KBM-7 (cell line): Measurements from ENCODE around the gene ADCY2.

Source experiments
- DNase-seq: peaks from one replicate; pipeline ENCODE4 v3.0.0-alpha.2; 2015
- in situ Hi-C: fragments of 300-500 bp; cut with MboI; formaldehyde crosslinking; loops from 2 replicates; pipeline ENCODE4 v1.14.3; 2020; ENCODE audit warnings: low sequenced_read_pairs, low pct_unique_long_range_greater_than_20kb, mixed read lengths

The ADCY2 gene

DNA sequence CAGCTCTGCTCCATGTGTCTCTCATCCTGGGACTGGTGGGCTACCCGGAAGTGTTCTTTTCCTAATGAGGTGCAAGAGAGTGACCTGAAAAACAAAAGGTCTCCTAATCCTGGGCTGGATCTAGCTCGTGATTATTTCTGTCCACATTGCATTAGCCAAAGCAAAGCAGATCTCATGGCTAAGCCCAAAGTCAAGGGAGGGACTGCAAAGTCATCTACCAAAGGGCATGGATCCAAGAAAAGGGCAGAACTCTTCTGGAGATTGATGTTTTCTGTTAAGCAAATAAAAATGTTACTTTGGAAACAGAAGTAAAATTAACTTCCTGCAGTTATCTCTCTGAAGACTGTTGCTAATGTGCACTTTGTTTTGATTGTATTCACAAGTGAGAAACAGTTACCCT is 229.8 kb downstream of the ADCY2 start:
- DNase-seq, result no peak
- in situ Hi-C loops, result no loop called here

DNA sequence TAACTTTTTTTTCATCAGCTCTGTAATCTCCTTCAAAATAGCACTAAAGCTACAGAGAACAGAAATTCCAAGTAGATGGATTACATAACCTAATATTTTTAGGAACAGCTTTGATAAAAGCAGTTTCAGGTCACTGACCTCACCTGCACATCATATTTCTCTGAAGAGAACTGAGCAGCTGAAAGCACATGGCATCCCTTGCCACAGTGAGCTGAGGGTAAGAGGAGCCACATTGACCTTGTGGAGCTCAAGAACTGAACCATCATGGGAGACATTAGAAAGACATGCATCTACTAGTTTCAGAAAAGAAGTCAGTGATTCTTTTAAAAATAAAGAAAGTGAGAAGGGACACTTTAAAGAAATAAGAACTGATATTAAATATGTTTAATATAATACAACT is 232.3 kb downstream of the ADCY2 start:
- no peak for DNase-seq
- in situ Hi-C loops, result no loop called here

DNA sequence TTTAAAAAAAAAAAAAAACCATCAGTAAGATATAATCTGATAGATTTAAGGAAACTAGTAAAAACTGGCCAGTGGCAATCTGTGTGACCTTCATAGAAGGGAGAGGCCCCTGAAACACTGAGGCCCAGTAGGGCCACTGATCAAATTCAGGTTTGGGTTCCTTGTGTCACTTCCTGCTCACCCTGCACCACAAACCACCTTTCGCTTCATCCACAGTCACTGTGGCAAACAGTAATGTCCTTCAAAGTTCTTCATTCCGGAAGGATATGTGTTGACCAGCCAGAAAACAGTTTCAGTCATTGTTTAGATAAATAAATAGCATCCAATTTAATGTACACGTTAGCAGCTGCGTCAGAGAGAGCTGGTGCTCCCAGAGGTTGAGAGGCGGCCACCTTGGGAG is 232.9 kb downstream of the ADCY2 start:
- no peak for DNase-seq
- in situ Hi-C loops, result no loop called here

DNA sequence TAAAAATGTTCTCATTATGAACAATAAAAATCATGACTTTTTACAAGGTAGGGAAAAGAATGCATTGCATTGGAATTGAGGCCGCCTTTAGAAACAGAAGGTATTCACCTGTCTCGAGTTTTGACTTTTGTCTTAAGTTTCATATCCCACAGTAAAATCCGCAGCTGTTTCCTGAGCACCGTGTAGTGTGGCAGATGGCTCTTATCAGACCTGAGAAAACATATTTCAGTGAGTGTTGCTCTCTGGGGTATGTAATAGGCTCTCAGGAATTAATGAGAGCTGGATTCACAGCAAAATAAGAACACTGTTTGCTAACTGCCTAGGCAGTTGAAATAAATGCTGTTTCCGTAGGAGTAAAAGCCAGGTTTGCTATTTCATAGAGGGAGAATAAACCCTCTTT is 233.6 kb downstream of the ADCY2 start:
- no peak for DNase-seq
- in situ Hi-C loops, result no loop called here

DNA sequence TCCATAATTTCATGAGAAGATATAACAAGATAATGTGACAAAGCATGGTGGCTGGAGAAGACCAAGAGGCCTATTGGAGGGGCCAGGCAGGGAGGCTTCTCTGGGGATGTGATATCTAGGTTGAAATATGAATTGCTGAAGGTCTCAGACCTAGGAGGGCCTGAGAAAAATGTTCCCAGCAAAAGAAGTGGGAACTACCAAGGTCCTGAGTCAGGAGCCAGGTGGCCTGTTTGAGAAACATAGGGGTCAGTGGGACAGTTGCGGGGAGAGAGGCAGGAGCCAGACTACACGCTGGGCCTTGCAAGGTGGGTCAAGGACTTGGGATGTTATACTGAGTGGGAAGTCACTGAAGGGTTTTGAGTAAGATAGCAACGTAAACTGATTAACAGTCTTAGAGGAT is 238.9 kb downstream of the ADCY2 start:
- in situ Hi-C loops, result no loop called here
- DNase-seq, result no peak

DNA sequence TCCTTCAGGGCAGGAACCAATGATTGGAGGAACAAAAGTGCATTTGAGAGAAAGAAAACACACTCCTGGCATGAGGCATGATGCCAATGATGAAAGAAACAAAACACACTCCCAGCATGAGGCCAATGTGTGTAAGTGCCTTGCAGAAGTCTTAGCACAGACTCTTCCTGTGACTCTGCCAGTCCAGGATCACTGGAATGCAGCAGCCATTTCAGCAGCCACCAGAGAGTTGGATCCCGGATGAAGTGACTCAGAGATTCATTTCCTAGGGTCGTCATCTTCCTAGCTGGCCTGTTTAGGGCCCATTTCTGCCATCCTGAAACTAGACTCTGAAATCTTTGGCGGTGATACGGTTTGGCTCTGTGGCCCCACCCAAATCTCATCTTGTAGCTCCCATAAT is 242.5 kb downstream of the ADCY2 start:
- in situ Hi-C loops, result no loop called here
- DNase-seq, result no peak

DNA sequence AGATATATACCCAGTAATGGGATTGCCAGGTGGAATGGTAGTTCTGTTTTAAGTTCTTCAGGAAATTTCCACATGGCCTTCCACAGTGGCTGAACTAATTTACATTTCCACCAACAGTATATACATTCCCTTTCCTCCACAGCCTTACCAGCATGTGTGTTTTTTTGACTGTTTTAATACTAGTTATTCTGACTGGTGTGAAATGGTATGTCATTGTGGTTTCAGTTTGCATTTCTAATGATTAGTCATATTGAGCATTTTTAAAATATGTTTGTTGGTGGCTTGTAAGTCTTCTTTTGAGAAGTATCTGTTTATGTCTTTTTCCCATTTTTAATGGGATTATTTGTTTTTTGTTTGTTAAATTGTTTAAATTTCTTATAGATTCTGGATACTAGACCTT is 246.1 kb downstream of the ADCY2 start:
- DNase-seq, result no peak
- in situ Hi-C loops, result no loop called here

DNA sequence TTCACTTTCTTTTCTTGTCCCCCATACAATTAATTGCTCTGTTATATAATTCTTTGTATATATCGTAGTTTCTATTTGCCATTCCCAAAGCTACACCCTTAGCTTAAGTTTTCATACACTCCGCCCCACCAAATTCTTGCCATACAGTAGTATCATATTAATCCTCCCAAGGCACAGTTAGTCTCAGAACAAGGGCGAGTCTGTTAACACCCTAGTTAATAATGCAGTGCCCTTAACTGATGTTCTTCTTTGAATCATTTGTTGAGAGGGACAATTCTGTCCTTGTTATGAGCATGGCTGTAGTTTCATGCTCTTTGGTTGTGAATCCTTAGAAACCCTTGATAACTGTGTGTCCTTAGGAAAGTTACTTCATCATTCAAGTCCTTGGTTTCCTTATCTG is 248.8 kb downstream of the ADCY2 start:
- in situ Hi-C loops, result no loop called here
- DNase-seq, result no peak

DNA sequence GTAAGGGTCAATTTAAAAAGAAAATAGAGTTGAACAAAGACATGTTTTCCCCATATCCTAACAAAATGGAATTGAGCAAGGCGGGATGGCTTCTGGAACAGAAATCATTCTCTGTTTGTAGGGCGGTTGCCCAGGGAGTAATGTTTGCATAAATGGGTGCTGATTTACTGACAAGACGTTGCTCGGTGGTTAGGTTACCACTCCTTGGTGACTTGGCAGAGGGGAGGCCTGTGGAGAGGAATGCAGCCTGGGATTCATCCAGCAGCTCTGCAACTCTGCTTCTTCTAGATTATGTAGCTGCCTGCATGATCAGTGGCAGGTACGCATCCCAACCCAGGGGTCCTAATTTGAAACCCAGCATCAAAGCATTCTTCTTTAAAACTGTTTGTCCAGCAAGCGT is 254.8 kb downstream of the ADCY2 start:
- in situ Hi-C loops, result no loop called here
- DNase-seq, result no peak

DNA sequence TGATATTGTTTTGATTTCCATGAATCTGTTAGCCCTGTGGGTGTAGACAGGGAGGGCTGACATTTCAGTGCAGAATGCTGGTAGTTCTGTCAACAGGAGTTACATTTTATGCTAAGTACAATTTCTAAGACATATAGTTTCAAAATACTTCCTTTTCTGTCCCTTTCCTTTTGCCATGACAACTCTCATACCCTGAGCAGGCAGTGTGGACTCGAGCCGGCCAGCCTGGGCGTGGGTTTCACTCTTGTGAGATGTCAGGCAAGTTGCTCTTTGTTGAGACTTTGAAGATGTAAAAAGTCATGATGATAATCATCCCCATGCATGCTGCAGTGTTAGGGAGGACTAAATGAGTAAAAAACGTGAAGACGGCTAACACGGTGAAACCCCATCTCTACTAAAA is 257.1 kb downstream of the ADCY2 start:
- DNase-seq, result no peak
- in situ Hi-C loops, result no loop called here

DNA sequence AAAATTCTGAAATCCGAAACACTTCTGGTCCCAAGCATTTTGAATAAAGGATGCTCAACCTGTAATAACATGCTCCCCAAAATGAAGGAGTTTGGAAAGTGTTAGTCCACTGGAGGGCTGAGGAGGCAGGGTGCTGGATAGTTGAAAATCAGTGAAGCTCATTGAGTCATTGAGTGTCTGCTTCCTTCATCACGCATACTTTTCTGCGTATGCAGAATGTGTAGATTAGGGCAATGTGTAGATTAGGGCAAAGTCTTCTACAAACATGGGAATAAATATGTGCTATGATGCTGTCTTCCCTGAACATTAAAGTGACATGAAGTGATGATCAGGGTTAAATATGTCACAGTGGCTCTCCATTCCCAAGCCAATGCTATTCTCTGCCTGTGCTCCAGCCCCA is 261.2 kb downstream of the ADCY2 start:
- DNase-seq, result no peak
- in situ Hi-C loops, result no loop called here

DNA sequence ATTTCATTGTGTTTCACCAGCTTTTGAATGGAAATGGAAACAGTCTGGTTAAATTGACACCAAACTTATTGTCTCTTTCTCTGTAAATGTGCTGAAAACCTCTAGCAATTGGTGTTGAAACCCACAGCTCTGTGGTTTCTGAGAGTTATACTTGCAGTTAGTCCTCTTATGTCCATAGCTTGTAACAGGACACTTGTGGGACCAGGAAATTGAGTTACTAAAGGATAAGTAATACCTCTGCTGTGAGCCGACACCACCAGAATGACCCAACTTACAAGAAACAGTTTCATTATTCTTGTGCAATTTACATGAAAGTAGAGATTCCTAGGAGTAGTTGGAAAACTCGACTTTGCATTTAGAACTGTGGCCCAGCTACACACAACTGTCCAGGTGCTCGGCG is 263.5 kb downstream of the ADCY2 start:
- DNase-seq, result no peak
- in situ Hi-C loops, result no loop called here

DNA sequence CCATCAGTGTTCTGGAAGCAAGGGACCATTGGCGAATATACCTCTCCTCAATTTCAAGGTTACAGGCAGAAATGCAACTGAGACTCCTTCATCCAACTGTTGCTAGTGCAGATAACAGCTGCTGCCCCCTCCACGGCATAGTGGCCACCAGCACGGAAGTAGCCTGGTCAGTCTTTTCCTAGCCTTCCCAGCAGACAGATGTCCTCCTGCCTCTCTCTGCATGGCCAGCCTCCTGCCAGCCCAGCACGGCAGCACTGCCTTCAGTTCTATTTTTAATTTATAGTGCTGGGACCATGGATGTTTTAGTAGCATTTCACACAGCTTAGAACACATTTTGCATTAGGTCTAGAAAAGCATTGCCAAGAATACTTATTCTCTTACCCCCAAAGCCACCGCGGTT is 266.4 kb downstream of the ADCY2 start:
- no peak for DNase-seq
- in situ Hi-C loops, result no loop called here

DNA sequence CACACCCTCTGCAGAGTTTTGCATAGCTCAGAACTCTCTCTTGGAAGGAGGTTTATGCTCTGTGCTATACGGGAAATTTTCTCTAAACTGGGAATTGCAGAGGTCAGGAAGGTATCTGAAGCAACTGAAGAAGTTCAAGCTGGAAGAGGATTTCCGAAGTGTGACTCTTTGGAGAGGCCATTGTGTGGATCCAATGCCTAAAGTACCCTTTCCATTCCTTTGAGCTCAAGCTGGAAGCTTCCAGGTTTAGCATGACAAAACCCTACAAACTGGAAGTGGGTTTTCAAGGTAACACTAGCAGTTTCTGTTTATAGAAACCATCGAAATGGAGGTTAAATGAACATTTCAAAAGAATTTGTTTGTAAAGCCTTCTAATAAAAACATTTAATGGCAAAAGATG is 267.9 kb downstream of the ADCY2 start:
- DNase-seq, result no peak
- in situ Hi-C loops, result no loop called here

DNA sequence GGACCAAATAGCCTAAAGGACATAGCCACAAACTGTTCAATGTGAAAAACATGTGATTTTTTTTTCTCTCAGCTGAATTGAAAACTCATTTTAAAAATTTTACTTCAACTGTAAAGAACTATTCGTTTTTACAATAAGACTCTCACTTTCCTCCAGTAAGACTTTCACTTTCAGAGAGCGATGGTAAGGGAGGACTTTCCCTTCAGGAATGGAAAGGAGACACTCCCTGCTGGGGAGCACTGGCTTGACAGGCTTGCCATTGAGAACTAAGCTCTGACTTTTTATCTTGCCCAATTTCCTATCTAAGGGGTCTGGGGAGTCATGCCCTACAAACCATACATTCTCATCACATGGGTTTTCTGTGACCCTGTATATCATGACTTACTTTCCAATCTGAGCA is 268.3 kb downstream of the ADCY2 start:
- DNase-seq, result no peak
- in situ Hi-C loops, result no loop called here

DNA sequence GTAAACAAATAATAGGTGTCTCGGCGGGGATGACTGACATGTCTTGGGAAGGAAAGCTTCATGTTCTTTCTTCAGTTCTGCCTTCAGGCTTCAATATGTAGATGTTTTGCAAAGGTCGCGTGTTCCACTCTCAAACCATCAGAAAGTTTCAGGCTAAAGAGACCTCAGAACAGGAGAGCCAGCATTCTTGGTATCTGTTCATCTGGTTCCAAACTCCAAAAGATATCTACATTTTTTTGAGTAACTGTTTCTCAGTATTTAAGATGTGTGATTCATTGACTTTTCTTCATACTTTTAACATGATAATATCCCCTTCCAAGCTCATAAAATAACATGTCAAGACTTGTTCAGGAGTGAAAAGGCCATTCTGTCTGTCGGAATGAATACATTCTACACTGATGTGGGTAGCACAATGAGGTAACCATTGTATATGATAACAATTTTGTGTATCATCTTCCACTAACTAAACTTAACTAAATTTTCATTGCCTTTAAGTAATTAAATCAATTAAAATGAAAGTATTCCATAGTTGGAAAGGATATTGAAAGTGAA is 271.4 kb downstream of the ADCY2 start:
- DNase-seq, result no peak
- in situ Hi-C loops, result no loop called here

DNA sequence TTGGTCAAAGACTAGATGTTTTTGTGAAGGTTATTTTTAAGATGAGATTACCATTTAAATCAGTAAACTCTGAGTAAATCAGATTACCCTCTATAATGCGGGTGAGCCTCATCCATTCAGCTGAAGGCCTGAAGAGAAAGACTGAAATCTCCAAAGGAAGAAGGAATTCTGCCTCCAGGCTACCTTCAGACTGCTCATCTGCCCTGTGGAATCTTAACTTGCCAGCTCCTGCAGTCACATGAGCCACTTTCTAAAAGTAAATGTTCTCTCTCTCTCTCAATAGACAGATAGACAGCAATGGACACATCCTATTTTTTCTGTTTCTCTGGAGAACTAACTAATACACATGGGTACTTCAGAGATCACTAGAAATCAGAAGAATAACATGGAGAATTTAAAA is 272.2 kb downstream of the ADCY2 start:
- in situ Hi-C loops, result no loop called here
- no peak for DNase-seq

DNA sequence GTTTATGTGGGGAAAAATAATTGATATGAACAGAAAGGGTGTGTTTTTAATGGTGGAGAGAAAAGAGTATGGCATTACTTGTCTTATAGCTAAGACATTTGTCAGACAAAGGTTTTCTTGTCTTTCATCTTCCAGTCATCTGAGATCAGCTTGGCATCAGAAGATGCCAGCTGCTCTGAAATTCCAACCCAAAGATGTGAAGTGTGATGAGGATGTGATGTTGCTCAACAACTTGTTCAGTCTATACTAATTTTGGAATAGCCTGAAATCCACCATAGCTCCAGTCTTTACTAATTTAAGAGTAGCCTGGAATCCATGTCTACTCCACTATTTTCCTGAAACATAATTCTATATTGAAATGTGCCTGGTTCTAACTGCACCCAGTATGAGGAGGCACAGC is 272.7 kb downstream of the ADCY2 start:
- in situ Hi-C loops, result no loop called here
- DNase-seq, result no peak

DNA sequence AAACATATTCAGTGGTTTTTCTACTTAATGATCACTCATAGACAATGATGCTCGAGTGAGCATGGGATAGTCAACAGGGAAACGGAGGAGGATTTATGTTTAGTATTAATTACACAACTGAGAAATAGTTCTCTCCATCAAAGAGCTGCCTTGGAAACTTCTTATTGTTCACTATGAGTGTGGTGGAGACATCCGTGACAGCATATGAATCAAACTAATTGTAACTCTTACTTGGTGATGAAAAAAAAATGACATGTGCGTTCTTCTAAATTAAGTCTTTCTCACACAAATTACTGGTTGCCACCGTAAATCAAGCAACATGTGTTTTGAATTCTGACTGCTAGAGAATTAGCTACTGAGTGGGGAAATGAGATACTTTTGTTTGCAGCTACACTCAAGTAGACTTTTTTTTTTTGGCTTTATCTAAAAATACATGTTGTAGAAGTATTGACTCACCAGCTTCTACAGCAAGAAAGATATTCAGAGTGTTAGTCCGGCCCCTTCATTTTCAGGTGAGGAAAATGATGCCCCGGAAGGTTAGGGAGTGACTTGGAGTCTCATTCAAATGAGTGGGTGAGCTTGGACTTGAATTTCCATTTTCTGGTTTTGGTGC is 275.5 kb downstream of the ADCY2 start:
- in situ Hi-C loops, result no loop called here
- DNase-seq, result no peak

DNA sequence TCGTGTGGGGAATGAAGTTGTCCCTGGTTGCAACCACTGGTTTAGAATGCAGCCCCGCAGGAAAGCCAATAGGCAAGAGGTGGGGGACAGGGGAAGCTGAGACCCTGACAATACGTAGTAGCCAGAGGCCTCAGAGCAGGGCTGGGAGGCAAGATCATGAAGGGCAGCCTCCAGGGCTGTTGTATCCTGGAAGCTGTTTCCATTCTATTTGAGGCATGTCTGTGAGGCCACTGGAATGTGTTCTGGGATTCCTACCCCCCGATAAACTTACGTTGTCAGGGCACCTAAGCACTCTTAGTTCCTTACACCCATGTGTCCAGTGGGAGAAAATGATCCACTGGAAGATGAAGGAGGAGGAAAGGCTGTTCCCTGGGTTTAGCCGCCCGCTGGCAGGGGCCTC is 277.7 kb downstream of the ADCY2 start:
- no peak for DNase-seq
- in situ Hi-C loops, result no loop called here

DNA sequence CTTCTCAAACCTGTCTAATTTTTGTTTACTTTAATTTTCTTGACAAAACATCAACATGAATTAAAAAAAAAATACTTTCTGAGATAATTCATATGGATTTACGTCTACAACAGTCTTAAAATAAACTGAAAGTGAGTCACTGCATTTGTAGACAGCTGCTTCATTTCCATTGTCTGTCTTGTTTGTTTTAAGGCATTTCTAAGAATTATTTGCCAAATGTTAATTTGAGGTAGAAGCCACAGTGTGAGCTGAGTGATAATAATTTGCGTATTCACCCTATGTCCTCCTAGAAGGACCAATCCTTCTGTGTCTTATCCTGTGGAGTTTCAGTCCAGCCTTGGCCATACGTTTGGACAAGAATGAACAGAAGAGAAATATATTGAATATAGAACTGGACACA is 280.5 kb downstream of the ADCY2 start:
- in situ Hi-C loops, result no loop called here
- DNase-seq, result no peak

DNA sequence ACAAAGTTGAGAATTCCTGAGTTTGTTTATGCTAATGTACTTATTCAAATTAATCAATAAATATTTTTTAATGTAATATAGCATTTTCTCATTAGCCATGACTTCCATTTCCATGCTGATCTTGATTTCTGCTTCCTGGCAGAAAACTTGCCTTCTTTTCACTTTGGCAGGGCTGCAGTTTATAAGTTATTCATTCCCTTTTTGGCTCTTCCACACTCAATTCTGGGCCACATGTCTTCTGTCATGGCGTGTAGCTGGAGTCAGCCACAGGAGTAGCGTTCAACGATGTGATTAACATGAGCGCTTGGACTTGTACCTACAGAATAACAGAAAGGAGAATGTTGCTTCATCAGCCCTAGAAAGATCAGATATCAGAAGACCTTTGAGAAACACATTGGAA is 282.1 kb downstream of the ADCY2 start:
- in situ Hi-C loops, result no loop called here
- DNase-seq, result no peak
